Stimulated activated CD8-positive, alpha-beta memory T cell treated with anti-CD3 and anti-CD28 coated beads, Interleukin-4, amount 100 ng/mL, for 48 hours (primary cell): ENCODE data around the gene GIGYF2.
"Not testable (repeated sequence)": the region's sequence is repeated elsewhere in the genome, so short reads cannot be mapped to it uniquely, and the experiment has no call there.

Experiments used
- DNase-seq: peaks from one replicate; pipeline ENCODE4 v3.0.0-alpha.2; 2020

The GIGYF2 gene

GRCh38 chr2:232898592-232899543 is 201.7 kb downstream of the GIGYF2 start:
- no peak for DNase-seq

DNA sequence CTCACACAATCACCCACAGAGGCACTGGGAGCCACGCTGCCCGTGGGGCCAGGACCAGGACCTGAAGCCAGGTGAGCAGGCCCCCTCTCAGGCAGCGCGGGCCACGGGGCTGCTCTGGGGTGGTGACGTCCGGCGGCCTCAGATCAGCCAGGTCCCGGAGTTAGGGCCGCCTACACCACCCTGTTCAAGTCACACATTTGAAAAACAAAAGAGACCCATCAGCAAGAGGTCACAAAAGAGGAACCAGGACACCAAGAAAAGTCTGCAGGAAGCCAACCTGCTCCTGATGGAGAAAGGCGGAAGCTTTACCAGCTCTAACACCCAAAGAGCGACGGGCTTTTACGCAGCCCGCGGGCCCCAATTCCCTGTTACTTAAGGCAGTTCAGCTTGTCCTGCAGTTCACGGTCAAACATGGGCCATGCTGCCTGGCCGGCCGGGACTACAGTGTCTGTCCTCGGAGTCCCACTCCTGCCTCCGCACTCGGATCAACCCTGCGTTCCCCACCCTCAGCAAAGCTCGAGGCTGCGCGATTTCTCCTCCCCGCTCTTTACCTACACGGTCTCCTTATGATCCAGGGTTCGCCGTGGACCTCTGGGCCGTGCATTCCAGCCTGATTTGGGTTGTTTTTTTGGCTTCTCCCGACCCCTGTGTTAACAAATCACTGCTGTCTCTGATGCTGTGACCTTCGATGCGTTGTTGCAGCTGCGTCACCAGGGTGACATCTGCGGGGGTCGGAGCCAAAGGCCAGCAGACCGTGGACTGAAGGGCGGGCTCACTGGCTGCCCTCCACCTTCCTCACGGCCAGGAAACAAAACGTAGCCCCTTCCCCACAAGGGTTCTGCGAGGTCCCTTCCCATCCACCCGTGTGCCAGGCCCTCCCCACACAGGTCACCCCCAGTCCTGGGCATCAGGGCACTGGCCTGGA is 203.9 kb downstream of the GIGYF2 start:
- DNase-seq, result no peak

DNA sequence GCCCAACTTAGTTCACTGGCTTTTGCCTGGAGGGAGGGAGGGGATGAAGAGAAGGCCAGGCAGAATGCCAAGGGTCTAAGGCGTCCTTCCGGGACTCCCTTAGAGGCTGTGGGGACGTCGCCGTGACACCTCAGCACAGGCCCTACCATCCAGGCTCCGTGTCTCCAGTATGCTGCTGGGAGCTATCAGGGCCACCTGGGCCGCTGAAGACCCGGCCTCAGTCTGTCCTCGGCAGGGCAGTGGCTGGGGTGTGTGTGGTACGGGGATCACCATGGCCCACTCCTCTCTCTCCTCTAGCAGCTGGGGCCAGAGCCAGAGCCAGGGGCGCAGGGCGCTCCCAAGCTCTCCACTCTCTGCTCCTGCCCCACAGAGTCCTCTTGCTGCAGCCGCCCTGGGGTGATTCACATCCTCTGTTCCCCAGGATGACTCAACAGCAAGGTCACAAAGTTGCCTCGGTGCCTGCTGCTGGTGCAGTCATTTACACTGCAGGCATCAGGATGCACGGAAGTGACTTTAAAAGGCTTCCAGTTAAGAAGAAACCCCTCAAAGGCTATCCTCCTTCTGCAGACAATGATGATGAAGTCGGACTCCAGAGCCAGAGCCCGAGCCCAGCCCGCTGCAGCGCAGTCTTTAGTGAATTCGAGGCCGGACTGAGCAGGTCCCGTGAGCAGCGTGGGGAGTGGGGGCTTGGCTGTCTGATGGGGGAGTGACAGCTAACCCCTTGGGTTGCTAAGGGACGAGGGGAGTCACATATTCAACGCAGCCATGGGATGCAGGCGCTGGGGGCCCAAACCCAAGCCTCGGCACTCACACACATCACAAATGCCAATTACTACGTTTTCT is 204.8 kb downstream of the GIGYF2 start:
- DNase-seq, result peak; percentile 74

GRCh38 chr2:232903989-232904388 is 206.9 kb downstream of the GIGYF2 start:
- no peak for DNase-seq

DNA sequence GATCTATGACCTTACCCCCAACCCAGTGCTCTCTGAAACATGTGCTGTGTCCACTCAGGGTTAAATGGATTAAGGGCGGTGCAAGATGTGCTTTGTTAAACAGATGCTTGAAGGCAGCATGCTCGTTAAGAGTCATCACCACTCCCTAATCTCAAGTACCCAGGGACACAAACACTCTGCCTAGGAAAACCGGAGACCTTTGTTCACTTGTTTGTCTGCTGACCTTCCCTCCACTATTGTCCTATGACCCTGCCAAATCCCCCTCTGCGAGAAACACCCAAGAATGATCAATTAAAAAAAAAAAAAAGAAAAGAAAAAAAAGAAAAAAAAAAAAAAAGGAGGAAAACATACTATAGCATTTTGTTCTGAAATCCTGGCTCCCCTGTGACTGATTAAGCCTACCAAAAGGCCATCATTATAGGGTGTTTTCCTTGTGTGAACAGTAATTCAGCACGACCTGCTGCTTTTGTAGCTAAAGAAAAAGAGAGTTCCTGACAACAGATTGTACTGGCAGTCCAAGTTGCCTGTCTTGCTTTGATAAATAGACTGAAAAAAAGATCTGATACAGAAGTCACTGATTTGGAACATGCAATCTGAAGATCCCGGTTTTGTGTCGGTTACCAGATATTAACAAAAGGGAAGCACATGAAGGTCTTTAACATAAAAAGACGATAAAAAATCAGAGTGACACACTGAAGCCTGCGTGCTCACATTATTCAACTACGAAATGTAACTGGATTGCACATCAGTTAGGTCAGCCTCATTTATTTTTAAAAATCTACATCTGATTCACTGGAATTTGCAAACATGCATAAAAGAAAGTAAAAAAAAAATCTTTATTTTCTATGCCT is 210.0 kb downstream of the GIGYF2 start:
- not testable (repeated sequence) for DNase-seq

GRCh38 chr2:232907718-232908085 is 210.6 kb downstream of the GIGYF2 start:
- not testable (repeated sequence) for DNase-seq

GRCh38 chr2:232908695-232909094 is 211.6 kb downstream of the GIGYF2 start:
- no peak for DNase-seq
